Skeletal muscle tissue (tissue), 4 donors: ENCODE data around the gene SRRM2. TPM values are rescaled to one million over a fixed set of nuclear protein-coding genes. Genes with fewer than 3 reads are reported as not detected.
A peak's percentile ranks its signal among the peaks of the same experiment; 100 is the strongest.

Experiments
- H3K27ac ChIP-seq: one replicate; pipeline ENCODE4 v1.7.0; 2013; ENCODE audit warnings: mild to moderate bottlenecking, low read depth, low read length, inconsistent platforms
- H3K27me3 ChIP-seq, 3 donors: one replicate each; pipeline ENCODE4 v1.7.0; 2013; ENCODE audit warnings: low read length in 3 of 3; ENCODE audit not compliant: control insufficient read depth in 3 of 3, insufficient read depth in 3 of 3
- H3K36me3 ChIP-seq, 3 donors: one replicate each; pipeline ENCODE4 v1.7.0; 2013; ENCODE audit warnings: low read length in 3 of 3; ENCODE audit not compliant: control insufficient read depth in 3 of 3, insufficient read depth in 3 of 3
- H3K4me1 ChIP-seq, 3 donors: one replicate each; pipeline ENCODE4 v1.7.0; 2013; ENCODE audit warnings: low read length in 3 of 3, mild to moderate bottlenecking in 3 of 3; ENCODE audit not compliant: control insufficient read depth in 3 of 3, insufficient read depth in 3 of 3
- H3K4me3 ChIP-seq, 3 donors: one replicate each; pipeline ENCODE4 v1.7.0; 2013; ENCODE audit warnings: low read length in 3 of 3
- H3K9ac ChIP-seq, 3 donors: one replicate each; pipeline ENCODE4 v1.7.0; 2013; ENCODE audit warnings: low read length in 3 of 3, mild to moderate bottlenecking in 3 of 3, moderate library complexity in 2 of 3, low read depth in 1 of 3
- H3K9me3 ChIP-seq, 3 donors: one replicate each; pipeline ENCODE4 v1.7.0; 2013; ENCODE audit warnings: low read length in 3 of 3; ENCODE audit not compliant: control insufficient read depth in 3 of 3
- total RNA-seq: library from RNA; depleted of rRNA; stranded (reverse); fragments of >200 nt; gene quantifications from one replicate; pipeline ENCODE4 v1.2.3, GENCODE V29; 2014
- donor health status: Osteomylitis.

Gene SRRM2
- total RNA-seq, 1 donor from 2014 or later, result 70.5 TPM

GRCh38 chr16:2782583-2783351 is 30.3 kb downstream of the SRRM2 start:
- Histone ChIP-seq H3K27me3 (peaks cover 27 to 34% (median 31%) of the 10 kb centered on the region in 3 donors), H3K9ac (no peak overlapping the region), H3K4me1 (peaks cover 19 to 28% (median 21%) of the 10 kb centered on the region in 3 donors), H3K36me3 (no peaks in the 10 kb centered on the region), H3K27ac (no peak overlapping the region), H3K9me3 (no peaks in the 10 kb centered on the region), H3K4me3 (no peak overlapping the region)

GRCh38 chr16:2783581-2784357 is 31.3 kb downstream of the SRRM2 start:
- peaks cover 11 to 18% (median 11%) of the 10 kb centered on the region in 3 donors for H3K4me1 ChIP-seq
- peaks cover 34 to 40% (median 38%) of the 10 kb centered on the region in 3 donors for H3K27me3 ChIP-seq
- no peak overlapping the region for H3K27ac ChIP-seq
- no peaks in the 10 kb centered on the region for H3K36me3 ChIP-seq
- no peaks in the 10 kb centered on the region for H3K9me3 ChIP-seq
- no peak overlapping the region for H3K9ac ChIP-seq
- no peak overlapping the region for H3K4me3 ChIP-seq

GRCh38 chr16:2784358-2785100 is 32.1 kb downstream of the SRRM2 start:
- Histone ChIP-seq H3K27me3 (peaks cover 37 to 44% (median 42%) of the 10 kb centered on the region in 3 donors), H3K4me1 (peaks cover 4 to 10% (median 6%) of the 10 kb centered on the region in 3 donors), H3K27ac (no peak overlapping the region), H3K9ac (no peak overlapping the region), H3K36me3 (no peaks in the 10 kb centered on the region), H3K4me3 (peak overlapping the region in 1 of 3 donors; percentile 2), H3K9me3 (no peaks in the 10 kb centered on the region)

- Histone ChIP-seq H3K9ac (peak overlapping the region in 1 of 3 donors; percentile 60), H3K27me3 (peaks cover 43 to 49% (median 47%) of the 10 kb centered on the region in 3 donors), H3K27ac (no peak overlapping the region), H3K36me3 (no peaks in the 10 kb centered on the region), H3K4me3 (peak overlapping the region in 2 of 3 donors; percentile 29 to 36), H3K9me3 (no peaks in the 10 kb centered on the region), H3K4me1 (peaks cover 3 to 10% (median 6%) of the 10 kb centered on the region in 3 donors)
Measured at GRCh38 chr16:2785101-2785991, 32.9 kb downstream of the SRRM2 start.

- Histone ChIP-seq H3K4me1 (peaks cover 3 to 10% (median 6%) of the 10 kb centered on the region in 3 donors), H3K36me3 (no peaks in the 10 kb centered on the region), H3K9me3 (no peaks in the 10 kb centered on the region), H3K27me3 (peaks cover 52 to 58% (median 56%) of the 10 kb centered on the region in 3 donors), H3K4me3 (no peak overlapping the region), H3K9ac (no peak overlapping the region), H3K27ac (no peak overlapping the region)
Measured at GRCh38 chr16:2786061-2786825, 33.8 kb downstream of the SRRM2 start.

GRCh38 chr16:2786826-2787151 is 34.4 kb downstream of the SRRM2 start:
- peaks cover 3 to 10% (median 6%) of the 10 kb centered on the region in 3 donors for H3K4me1 ChIP-seq
- peaks cover 55 to 61% (median 59%) of the 10 kb centered on the region in 3 donors for H3K27me3 ChIP-seq
- no peaks in the 10 kb centered on the region for H3K9me3 ChIP-seq
- H3K27ac ChIP-seq, result no peak overlapping the region
- no peaks in the 10 kb centered on the region for H3K36me3 ChIP-seq
- no peak overlapping the region for H3K9ac ChIP-seq
- no peak overlapping the region for H3K4me3 ChIP-seq

- no peak within 1 kb of the TSS for H3K27ac ChIP-seq
- H3K4me1 ChIP-seq, result peaks cover 3 to 10% (median 6%) of the 10 kb centered on the region in 3 donors
- no peaks in the 10 kb centered on the region for H3K36me3 ChIP-seq
- H3K9ac ChIP-seq, result no peak within 1 kb of the TSS
- no peak within 1 kb of the TSS for H3K4me3 ChIP-seq
- H3K27me3 ChIP-seq, result peaks cover 55 to 64% (median 59%) of the 10 kb centered on the region in 3 donors
- H3K9me3 ChIP-seq, result no peaks in the 10 kb centered on the region
Measured at GRCh38 chr16:2787406-2787805, 35.0 kb downstream of the SRRM2 start, which contains the start of gene PRSS33. Gene PRSS33 (minus strand): TSS chr16:2787560. CDS start chr16:2786547, 1,013 bp downstream.

GRCh38 chr16:2787961-2788360 is 35.5 kb downstream of the SRRM2 start:
- H3K9ac ChIP-seq, result no peak overlapping the region
- peaks cover 55 to 64% (median 59%) of the 10 kb centered on the region in 3 donors for H3K27me3 ChIP-seq

More at GRCh38 chr16:2787961-2788360, 35.5 kb downstream of the SRRM2 start:
- Histone ChIP-seq H3K4me3 (no peak overlapping the region), H3K9me3 (no peaks in the 10 kb centered on the region), H3K36me3 (no peaks in the 10 kb centered on the region), H3K27ac (no peak overlapping the region), H3K4me1 (peaks cover 3 to 10% (median 6%) of the 10 kb centered on the region in 3 donors)
